ENCODE results near the gene TMEM244. TPM values are rescaled to one million over a fixed set of nuclear protein-coding genes. Genes with fewer than 3 reads are reported as not detected.

The TMEM244 gene
- total and polyA plus RNA-seq, 7 donors, result not detected

GRCh38 chr6:129865013-129865412 is 3.9 kb upstream of the TMEM244 start:
- Histone ChIP-seq H3K36me3 (no peaks in the 10 kb centered on the region), H3K4me3 (no peak overlapping the region), H3K27me3 (no peaks in the 10 kb centered on the region), H3K4me1 (peaks cover 0 to 9% (median 4%) of the 10 kb centered on the region in 4 donors), H3K27ac (no peak overlapping the region), H3K9me3 (no peaks in the 10 kb centered on the region)
- intact Hi-C loops (cut with DNase I), result no loop called here
- no peak for DNase-seq
- TF ChIP-seq CTCF (IDR thresholded peaks at IDR 0.05) (no peak), POLR2AphosphoS5 (IDR thresholded peaks at IDR 0.05) (no peak), EP300 (IDR thresholded peaks at IDR 0.05) (no peak), POLR2A (IDR thresholded peaks at IDR 0.05) (no peak)
- WGBS, 2 donors, result 87 to 92% methylated on average over 4 of the region's 4 CpGs

GRCh38 chr6:129863664-129864063 is 2.5 kb upstream of the TMEM244 start:
- H3K9me3 ChIP-seq, result no peaks in the 10 kb centered on the region
- intact Hi-C loops (cut with DNase I), result no loop called here
- TF ChIP-seq EP300 (IDR thresholded peaks at IDR 0.05) (no peak), POLR2A (IDR thresholded peaks at IDR 0.05) (no peak), POLR2AphosphoS5 (IDR thresholded peaks at IDR 0.05) (no peak), CTCF (IDR thresholded peaks at IDR 0.05) (no peak)
- DNase-seq, result no peak
- H3K36me3 ChIP-seq, result no peaks in the 10 kb centered on the region
- H3K27ac ChIP-seq, result no peak overlapping the region
- 91 to 95% methylated on average over 6 of the region's 6 CpGs for WGBS, 2 donors
- H3K4me3 ChIP-seq, result no peak overlapping the region
- peaks cover 0 to 19% (median 9%) of the 10 kb centered on the region in 4 donors for H3K4me1 ChIP-seq
- no peaks in the 10 kb centered on the region for H3K27me3 ChIP-seq

GRCh38 chr6:129859524-129859923 is 1.6 kb downstream of the TMEM244 start:
- TF ChIP-seq POLR2A (IDR thresholded peaks at IDR 0.05) (no peak), CTCF (IDR thresholded peaks at IDR 0.05) (no peak), EP300 (IDR thresholded peaks at IDR 0.05) (no peak), POLR2AphosphoS5 (IDR thresholded peaks at IDR 0.05) (no peak)
- H3K9me3 ChIP-seq, result no peaks in the 10 kb centered on the region
- intact Hi-C loops (cut with DNase I), result no loop called here
- no peak overlapping the region for H3K27ac ChIP-seq
- DNase-seq, result no peak
- WGBS, 2 donors, result 43 to 65% methylated on average over 2 of the region's 2 CpGs
- H3K4me1 ChIP-seq, result peaks cover 0 to 19% (median 9%) of the 10 kb centered on the region in 4 donors
- H3K4me3 ChIP-seq, result no peak overlapping the region
- no peaks in the 10 kb centered on the region for H3K27me3 ChIP-seq
- no peaks in the 10 kb centered on the region for H3K36me3 ChIP-seq

- WGBS, 2 donors, result 69 to 73% methylated on average over 4 of the region's 4 CpGs
- no peak for DNase-seq
- no peak for TF ChIP-seq POLR2A (IDR thresholded peaks at IDR 0.05)
- TF ChIP-seq CTCF (IDR thresholded peaks at IDR 0.05), result no peak
- no peak for TF ChIP-seq POLR2AphosphoS5 (IDR thresholded peaks at IDR 0.05)
- TF ChIP-seq EP300 (IDR thresholded peaks at IDR 0.05), result no peak
- Histone ChIP-seq H3K36me3 (no peaks in the 10 kb centered on the region), H3K4me1 (peaks cover 0 to 19% (median 9%) of the 10 kb centered on the region in 4 donors), H3K4me3 (no peak overlapping the region), H3K27ac (no peak overlapping the region), H3K9me3 (no peaks in the 10 kb centered on the region), H3K27me3 (no peaks in the 10 kb centered on the region)
- intact Hi-C loops (cut with DNase I), result no loop called here
Measured at GRCh38 chr6:129857838-129858237, 3.3 kb downstream of the TMEM244 start.
